ENCODE measurements around the gene ARHGAP1.

ARHGAP1 gene

GRCh38 chr11:46700241-46701077 lies at the start of gene ARHGAP1, which contains the start of gene ZNF408:
ARHGAP1 (minus strand) TSS chr11:46700619; CDS start chr11:46696107, 4,512 bp downstream.
ZNF408 (plus strand) TSS chr11:46701031; CDS start chr11:46701048, 17 bp downstream.
- DNase-seq (ENCODE audit: low read depth in 2 of 3, low spot score in 1 of 3): peak; percentile 98 to 100 (median 100)

GRCh38 chr11:46747150-46747549 lies 46.7 kb upstream of the ARHGAP1 start:
- DNase-seq (ENCODE audit: low read depth in 2 of 3, low spot score in 1 of 3): no peak

- no peak for DNase-seq (ENCODE audit: low read depth in 2 of 3, low spot score in 1 of 3)
Observed at GRCh38 chr11:46745995-46746394, 45.6 kb upstream of the ARHGAP1 start.

DNA sequence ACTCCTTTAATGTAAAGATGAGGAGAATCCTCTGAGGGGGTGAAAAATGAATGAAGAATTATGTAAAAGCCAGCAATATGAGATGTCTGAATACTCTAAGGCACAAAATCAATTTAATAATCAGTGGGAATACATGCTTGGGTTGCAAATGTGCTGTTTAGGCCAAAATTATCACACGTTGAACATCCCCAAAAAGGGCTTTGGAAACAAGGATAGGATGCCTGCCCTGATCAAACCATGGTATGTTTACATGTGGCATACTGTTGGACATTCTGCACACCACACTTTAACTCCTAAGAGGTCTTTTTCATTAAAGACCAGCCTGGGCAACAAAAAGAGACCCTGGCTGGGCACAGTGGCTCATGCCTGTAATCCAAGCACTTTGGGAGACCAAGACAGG lies 44.9 kb upstream of the ARHGAP1 start:
- DNase-seq (ENCODE audit: low read depth in 2 of 3, low spot score in 1 of 3): no peak

GRCh38 chr11:46743693-46744339 lies 43.4 kb upstream of the ARHGAP1 start:
- DNase-seq (ENCODE audit: low read depth in 2 of 3, low spot score in 1 of 3): no peak

- DNase-seq (ENCODE audit: low read depth in 2 of 3, low spot score in 1 of 3): no peak
Observed at GRCh38 chr11:46743043-46743442, 42.6 kb upstream of the ARHGAP1 start.

GRCh38 chr11:46741600-46742484 lies 41.4 kb upstream of the ARHGAP1 start:
- no peak for DNase-seq (ENCODE audit: low read depth in 2 of 3, low spot score in 1 of 3)

DNA sequence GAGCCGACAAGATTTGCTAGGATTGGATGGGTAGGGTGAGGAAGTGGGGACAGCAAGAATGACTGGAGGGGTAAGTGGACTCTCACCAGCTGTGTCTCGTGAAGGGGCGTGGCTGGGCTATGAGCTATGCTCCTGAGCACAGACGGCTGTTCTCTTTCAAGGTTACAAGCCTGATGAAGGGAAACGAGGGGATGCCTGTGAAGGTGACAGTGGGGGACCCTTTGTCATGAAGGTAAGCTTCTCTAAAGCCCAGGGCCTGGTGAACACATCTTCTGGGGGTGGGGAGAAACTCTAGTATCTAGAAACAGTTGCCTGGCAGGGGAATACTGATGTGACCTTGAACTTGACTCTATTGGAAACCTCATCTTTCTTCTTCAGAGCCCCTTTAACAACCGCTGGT lies 38.5 kb upstream of the ARHGAP1 start:
- DNase-seq (ENCODE audit: low read depth in 2 of 3, low spot score in 1 of 3): no peak

DNA sequence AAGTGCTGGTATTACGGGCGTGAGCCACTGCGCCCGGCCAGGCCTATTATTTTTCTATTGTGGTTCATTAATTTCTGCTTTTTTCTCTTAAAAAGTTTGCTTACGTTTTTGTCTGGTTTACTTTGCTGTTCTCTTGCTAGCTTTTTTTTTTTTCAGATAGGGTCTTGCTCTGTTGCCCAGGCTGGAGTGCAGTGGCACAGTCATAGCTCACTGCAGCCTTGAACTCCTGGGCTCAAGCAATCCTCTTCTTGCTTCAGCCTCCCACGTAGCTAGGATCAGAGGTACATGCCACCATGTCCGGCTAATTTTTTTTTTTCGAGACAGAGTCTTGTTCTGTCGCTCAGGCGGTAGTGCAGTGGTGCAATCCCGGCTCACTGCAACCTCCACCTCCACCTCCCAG lies 37.3 kb upstream of the ARHGAP1 start:
- DNase-seq (ENCODE audit: low read depth in 2 of 3, low spot score in 1 of 3): no peak

DNA sequence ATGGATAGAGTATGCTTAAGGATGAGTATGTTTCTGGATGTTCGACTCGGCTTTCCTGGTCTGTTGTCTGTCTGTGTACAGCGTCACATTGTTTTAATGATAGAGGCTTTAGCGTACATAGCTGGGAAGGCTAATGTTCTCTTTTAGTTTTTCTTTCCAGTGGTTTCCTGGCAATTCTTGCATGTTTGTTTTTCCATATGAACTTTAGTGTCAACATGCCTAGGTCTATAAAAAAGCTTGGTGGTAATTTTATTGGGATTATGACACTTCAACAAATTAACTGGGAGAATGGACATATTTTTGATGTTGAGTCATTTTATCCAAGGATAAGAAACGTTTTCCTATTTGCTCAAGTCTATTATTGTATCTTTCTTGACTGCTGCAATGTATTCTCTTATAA lies 36.2 kb upstream of the ARHGAP1 start:
- no peak for DNase-seq (ENCODE audit: low read depth in 2 of 3, low spot score in 1 of 3)

- no peak for DNase-seq (ENCODE audit: low read depth in 2 of 3, low spot score in 1 of 3)
Observed at GRCh38 chr11:46736146-46736545, 35.7 kb upstream of the ARHGAP1 start.

DNA sequence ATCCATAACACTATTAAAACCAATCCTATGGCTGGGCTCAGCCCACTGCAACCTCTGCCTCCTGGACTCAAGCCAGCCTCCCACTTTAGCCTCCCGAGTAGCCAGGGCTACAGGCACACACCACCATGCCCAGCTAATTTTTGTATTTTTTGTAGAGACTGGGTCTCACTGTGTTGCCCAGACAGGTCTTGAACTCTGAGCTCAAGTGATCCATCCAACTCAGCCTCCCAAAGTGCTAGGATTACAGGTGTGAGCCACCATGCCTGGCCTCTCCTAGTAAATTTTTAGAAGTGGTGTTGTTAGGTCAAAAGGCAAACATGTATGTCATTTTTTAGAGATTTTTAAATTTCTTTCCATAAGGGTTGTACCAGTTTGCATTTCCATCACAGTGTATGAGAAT lies 32.8 kb upstream of the ARHGAP1 start:
- no peak for DNase-seq (ENCODE audit: low read depth in 2 of 3, low spot score in 1 of 3)

GRCh38 chr11:46731545-46731944 lies 31.1 kb upstream of the ARHGAP1 start:
- no peak for DNase-seq (ENCODE audit: low read depth in 2 of 3, low spot score in 1 of 3)

DNA sequence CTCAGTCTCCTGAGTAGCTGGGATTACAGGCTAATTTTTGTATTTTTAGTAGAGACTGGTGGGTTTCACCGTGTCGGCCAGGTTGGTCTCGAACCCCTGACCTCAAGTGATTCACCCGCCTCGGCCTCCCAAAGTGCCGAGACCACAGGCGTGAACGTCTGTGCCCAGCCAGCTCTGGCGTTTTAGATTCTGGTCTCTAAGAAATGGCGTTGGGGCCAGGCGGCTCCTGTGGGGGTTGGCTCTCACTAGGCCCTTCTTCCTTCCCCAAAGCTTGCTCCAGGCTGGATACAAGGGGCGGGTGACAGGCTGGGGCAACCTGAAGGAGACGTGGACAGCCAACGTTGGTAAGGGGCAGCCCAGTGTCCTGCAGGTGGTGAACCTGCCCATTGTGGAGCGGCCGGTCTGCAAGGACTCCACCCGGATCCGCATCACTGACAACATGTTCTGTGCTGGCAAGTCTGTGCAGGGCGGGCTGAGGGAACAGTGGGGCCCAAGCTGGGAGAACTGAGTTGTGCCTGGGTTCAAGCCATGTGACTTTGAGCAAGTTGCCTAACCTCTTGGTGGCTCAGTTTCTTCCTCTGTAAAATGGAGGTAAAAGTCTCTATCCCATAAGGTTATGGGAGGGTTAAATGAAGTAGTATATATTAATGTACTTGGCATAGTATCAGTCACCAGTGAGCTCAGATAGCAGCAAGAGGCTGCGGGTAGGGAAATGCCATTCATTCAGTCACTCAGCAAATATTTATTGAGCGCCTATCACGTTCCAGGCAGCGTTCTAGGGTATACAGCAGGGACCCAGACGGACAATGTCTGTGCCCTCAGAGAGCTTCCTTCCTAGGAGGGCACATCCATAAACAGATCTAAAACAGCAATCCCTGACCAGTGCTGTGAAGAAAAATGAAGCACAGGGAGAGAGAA lies 28.9 kb upstream of the ARHGAP1 start:
- DNase-seq (ENCODE audit: low read depth in 2 of 3, low spot score in 1 of 3): no peak

DNA sequence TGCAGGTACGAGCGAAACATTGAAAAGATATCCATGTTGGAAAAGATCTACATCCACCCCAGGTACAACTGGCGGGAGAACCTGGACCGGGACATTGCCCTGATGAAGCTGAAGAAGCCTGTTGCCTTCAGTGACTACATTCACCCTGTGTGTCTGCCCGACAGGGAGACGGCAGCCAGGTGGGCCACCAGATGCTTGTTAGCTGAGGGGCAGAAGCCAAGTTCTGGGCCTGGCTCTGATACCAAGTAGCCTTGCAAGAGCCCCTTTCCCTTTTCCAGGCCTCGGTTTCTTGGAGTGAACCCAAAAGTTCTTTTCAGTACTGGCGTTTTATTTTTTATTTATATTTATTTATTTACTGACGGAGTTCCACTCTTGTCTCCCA lies 28.2 kb upstream of the ARHGAP1 start:
- no peak for DNase-seq (ENCODE audit: low read depth in 2 of 3, low spot score in 1 of 3)

DNA sequence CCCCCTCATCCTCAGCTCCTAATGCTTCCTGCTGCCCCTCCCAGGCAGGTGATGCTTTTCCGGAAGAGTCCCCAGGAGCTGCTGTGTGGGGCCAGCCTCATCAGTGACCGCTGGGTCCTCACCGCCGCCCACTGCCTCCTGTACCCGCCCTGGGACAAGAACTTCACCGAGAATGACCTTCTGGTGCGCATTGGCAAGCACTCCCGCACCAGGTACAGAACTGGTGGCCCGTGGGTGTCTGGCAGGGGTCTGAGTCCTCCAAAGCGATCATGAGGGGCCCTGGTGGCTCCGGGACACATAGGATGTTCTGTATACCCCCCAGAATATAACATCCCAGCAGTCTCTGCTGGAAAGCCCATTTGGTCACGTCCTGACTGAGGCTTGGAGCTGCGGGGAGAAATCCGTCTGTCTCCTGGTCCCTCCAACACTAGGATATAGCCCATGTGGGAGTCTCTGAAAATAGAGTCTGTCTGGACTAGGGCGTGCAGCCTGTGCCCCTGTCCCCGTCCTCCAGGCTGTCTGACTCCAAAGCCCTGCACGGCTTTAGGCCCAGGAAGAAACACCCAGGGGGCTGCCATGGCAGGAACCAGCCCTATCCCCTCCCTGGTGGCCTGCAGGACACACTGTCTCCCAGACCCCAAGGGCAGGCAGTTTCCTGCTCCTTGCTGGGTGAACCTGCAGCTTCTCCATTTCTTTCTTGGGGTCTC lies 27.7 kb upstream of the ARHGAP1 start:
- no peak for DNase-seq (ENCODE audit: low read depth in 2 of 3, low spot score in 1 of 3)

DNA sequence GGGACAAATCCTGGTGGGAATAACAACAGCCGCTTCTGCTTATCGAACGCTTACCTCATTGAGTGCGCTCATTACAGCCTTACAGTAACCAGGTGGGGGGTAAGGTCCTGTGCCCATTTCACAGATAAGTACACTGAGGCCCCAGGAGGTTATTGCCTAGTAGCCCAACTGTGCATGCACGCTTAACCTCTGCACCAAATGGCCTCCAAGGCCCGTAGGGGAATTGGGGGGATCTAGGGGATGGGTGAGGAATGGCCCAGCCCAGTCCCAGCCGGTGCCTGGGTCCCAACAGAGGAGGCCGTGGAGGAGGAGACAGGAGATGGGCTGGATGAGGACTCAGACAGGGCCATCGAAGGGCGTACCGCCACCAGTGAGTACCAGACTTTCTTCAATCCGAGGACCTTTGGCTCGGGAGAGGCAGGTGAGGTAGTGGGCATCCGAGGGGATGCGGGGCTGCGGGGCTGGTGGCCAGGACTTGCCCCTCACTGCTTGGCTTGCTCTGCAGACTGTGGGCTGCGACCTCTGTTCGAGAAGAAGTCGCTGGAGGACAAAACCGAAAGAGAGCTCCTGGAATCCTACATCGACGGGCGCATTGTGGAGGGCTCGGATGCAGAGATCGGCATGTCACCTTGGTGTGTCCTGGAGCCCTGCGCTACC lies 25.9 kb upstream of the ARHGAP1 start:
- no peak for DNase-seq (ENCODE audit: low read depth in 2 of 3, low spot score in 1 of 3)

DNA sequence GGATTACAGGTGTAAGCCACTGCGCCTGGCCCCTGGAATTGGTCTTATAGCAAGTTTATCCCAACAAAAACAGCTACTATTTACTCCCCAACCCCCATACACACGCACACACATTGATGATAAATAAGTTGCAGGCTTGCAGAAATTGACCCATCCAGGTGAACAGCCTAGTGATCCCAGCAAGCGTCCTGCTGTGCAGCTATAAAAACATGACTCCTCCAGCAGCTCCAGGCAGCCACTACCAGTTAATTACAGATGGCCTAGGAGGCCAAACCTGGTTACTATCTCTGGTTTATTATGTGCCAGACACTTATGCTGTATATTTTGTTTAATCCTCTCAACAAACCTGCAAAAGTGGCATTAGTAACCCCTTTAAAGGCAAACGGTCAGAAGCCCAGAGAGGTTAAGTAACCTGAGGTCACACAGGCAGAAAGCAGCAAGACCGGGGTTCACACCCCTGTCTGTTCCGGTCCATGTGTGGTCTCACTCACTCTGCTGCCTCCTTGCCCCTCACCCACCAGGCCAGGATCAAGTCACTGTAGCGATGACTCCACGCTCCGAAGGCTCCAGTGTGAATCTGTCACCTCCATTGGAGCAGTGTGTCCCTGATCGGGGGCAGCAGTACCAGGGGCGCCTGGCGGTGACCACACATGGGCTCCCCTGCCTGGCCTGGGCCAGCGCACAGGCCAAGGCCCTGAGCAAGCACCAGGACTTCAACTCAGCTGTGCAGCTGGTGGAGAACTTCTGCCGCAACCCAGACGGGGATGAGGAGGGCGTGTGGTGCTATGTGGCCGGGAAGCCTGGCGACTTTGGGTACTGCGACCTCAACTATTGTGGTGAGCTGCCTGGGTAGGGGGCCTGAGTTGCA lies 25.2 kb upstream of the ARHGAP1 start:
- DNase-seq (ENCODE audit: low read depth in 2 of 3, low spot score in 1 of 3): no peak

Measured in stimulated activated CD4-positive, alpha-beta T cell treated with anti-CD3 and anti-CD28 coated beads, Interleukin-12 subunit alpha, Interleukin-12 subunit beta, amount 100 ng/mL, for 48 hours (primary cell).